Neural crest cell (in vitro differentiated cells): ENCODE measurements around the gene VKORC1. TPM values are rescaled to one million over a fixed set of nuclear protein-coding genes. Genes with fewer than 3 reads are reported as not detected.
"Not testable (repeated sequence)": the region's sequence is repeated elsewhere in the genome, so short reads cannot be mapped to it uniquely, and the experiment has no call there.

Experiments used
- DNase-seq: peaks from one replicate; pipeline ENCODE4 v3.0.0; 2021; ENCODE audit warnings: low read depth, mixed read lengths, low spot score
- H3K27ac Mint-ChIP-seq: one replicate; pipeline ENCODE4 v1.8.0; 2021; ENCODE audit warnings: mild to moderate bottlenecking, mixed read lengths; ENCODE audit not compliant: unreplicated experiment
- H3K27me3 Mint-ChIP-seq: 2 replicates; pipeline ENCODE4 v1.8.0; 2021; ENCODE audit warnings: low read depth, mild to moderate bottlenecking, mixed read lengths
- H3K36me3 Mint-ChIP-seq: 2 replicates; pipeline ENCODE4 v1.8.0; 2021; ENCODE audit warnings: low read depth, mild to moderate bottlenecking, mixed read lengths
- H3K4me1 Mint-ChIP-seq: 2 replicates; pipeline ENCODE4 v1.8.0; 2021; ENCODE audit warnings: mixed read lengths
- H3K4me3 Mint-ChIP-seq: one replicate; pipeline ENCODE4 v1.8.0; 2021; ENCODE audit warnings: mild to moderate bottlenecking, mixed read lengths
- H3K9me3 Mint-ChIP-seq: 2 replicates; pipeline ENCODE4 v1.8.0; 2021; ENCODE audit warnings: mixed read lengths
- total RNA-seq: library from RNA; stranded (reverse); gene quantifications from 2 replicates; pipeline ENCODE4 v1.2.1, GENCODE V29; 2021
- TF ChIP-seq, protein P1 (sequence below): fragments of 200-600 bp; sonication (generic); conservative IDR thresholded peaks from 2 replicates; pipeline ENCODE4 v1.5.0; 2021; ENCODE audit warnings: antibody characterized with exemption, mild to moderate bottlenecking

VKORC1 gene
- total RNA-seq, 1 donor from 2014 or later = 62.4 TPM

DNA sequence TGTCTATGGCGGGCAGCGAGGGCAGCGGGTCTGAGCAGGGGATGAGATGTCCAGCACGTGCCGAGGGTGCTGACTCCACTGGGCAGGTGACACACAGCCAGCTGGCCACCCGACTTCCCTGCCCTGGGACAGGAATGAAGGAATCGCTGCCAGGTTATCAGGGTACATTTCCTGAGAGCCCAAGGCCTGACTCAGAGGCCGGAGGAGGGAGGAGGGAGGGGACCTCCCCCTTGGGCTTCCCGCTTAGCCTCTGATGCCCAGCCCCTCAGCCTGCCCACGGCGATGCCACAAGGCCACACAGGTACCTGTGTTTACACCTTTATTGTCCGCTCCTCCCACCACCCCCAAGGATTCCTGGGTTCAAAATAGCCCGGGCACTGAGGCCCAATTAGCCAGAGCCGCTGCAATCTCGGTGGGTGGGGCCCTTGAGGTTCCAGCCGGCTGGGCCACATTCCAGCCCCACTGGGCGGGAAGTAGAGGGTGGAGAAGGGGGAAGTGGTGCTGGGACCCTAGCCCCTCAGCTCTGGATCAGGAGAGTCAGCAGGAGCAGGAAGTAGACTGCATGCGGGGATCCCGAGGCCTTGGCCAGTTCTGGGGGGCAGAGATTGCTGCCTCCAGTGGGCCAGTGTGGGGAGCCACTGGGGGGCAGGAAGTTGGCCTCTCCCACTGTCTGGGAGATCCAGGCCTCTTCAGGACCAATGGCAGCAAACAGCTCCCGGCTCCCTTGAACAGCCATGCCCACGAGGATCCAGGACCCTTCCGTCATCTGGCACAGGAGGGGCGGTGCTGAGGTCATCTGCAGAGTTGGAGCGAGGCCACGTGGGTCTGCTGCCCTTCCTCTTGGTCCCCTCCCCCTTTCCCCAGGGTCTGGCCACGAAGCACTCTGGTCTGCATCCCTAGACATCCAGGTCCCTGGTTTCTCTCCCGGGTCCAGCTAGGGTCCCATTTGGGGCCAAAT, 44.3 kb upstream of the VKORC1 start:
- Mint-ChIP-seq H3K27ac (no peak overlapping the region), H3K4me3 (no peak overlapping the region), H3K4me1 (peaks cover 21% of the 10 kb centered on the region), H3K9me3 (no peaks in the 10 kb centered on the region), H3K36me3 (no peaks in the 10 kb centered on the region), H3K27me3 (peaks cover 14% of the 10 kb centered on the region)
- TF ChIP-seq, protein P1, sequence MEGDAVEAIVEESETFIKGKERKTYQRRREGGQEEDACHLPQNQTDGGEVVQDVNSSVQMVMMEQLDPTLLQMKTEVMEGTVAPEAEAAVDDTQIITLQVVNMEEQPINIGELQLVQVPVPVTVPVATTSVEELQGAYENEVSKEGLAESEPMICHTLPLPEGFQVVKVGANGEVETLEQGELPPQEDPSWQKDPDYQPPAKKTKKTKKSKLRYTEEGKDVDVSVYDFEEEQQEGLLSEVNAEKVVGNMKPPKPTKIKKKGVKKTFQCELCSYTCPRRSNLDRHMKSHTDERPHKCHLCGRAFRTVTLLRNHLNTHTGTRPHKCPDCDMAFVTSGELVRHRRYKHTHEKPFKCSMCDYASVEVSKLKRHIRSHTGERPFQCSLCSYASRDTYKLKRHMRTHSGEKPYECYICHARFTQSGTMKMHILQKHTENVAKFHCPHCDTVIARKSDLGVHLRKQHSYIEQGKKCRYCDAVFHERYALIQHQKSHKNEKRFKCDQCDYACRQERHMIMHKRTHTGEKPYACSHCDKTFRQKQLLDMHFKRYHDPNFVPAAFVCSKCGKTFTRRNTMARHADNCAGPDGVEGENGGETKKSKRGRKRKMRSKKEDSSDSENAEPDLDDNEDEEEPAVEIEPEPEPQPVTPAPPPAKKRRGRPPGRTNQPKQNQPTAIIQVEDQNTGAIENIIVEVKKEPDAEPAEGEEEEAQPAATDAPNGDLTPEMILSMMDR = no peak
- no peak for DNase-seq

DNA sequence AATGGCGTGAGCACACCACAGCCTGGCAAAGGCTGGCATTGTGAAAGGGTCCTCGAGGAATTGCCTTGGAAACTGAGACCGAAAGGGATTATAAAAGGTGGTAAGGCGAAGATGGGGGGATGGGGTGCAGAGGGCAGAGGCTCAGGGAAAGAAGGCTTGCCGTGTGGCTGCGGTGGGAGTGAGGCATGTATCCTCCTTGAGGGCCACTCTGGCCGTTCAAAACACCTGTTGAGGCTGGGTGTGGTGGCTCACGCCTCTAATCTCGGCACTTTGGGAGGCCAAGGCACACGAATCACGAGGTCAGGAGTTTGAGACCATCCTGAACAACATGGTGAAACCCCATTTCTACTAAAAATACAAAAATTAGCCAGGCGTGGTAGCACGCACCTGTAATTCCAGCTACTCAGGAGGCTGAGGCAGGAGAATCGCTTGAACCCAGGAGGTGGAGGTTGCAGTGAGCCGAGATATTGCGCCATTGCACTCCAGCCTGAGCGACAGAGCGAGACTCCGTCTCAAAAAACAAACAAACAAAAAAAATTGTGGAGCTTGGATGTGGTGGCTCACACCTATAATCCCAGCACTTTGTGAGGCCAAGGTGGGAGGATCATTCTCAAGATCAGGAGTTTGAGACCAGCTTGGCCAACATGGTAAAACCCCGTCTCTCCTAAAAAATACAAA, 42.4 kb upstream of the VKORC1 start:
- H3K4me1 Mint-ChIP-seq = peaks cover 24% of the 10 kb centered on the region
- H3K27ac Mint-ChIP-seq, DNase-seq: not testable (repeated sequence)

DNA sequence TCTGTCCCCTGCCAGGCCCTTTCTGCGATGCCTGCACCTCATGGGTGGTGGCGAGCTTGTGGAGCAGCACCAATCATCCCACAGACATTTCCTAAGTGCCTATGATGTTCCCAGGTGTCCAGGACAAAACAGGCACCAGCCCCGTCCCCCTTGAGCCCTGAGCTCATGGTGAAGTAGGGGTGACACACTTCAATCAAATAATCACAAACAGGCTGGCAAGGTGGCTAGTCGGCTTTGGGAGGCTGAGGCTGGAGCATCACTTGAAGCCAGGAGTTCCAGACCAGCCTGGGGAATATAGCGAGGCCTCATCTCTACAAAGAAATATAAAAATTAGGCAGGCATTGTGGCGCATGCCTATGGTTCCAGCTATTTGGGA, 41.7 kb upstream of the VKORC1 start:
- no peak for DNase-seq
- peak overlapping the region; percentile 36 for H3K4me3 Mint-ChIP-seq
- H3K36me3 Mint-ChIP-seq = no peaks in the 10 kb centered on the region
- peaks cover 21% of the 10 kb centered on the region for H3K4me1 Mint-ChIP-seq
- TF ChIP-seq, protein P1 = no peak
- H3K27me3 Mint-ChIP-seq = peaks cover 12% of the 10 kb centered on the region
- H3K27ac Mint-ChIP-seq = no peak overlapping the region
- no peaks in the 10 kb centered on the region for H3K9me3 Mint-ChIP-seq

More for the DNA sequence above, 42.4 kb upstream of the VKORC1 start:
- H3K27me3 Mint-ChIP-seq = peaks cover 12% of the 10 kb centered on the region
- H3K9me3 Mint-ChIP-seq, H3K4me3 Mint-ChIP-seq, H3K36me3 Mint-ChIP-seq: not testable (repeated sequence)

DNA sequence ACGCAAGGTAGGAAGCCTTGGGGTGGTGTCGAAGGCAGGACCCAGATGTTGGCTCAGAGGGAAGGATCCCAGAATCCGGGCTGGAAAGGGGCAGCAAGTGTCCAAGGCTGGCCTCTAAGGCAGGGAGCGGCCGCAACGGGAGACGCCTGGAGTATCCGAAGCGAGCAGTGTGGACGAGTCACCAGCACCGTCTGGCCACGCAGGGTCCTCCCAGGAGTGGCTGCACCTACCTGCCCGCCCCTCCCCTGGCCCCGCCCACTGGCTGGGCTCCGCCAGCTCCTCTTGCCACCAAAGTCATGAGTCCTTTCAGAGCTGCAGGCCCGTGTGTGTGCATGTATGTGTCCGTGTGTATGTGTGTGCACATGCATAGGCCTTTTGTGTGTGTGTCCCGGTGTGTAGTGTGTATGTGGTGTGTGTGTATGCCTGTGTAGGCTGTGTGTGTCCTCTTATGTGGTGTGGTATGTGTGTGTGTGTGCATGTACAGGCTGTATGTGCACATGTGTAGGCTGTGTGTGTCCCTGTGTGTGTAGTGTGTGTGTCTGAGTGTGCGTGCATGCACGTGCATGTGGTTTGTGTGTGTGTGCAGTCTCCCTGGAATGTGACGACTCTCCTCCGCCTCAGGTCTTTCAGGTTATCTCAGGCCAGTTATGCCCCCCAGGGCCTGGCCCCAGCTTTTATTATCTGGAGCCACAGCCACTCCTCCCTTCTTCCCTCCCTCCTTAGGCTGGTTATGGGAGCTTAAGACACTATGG, 41.1 kb upstream of the VKORC1 start, which contains the start of gene PRSS8:
TSS of gene PRSS8 (minus strand) at position 193 of the 752 bp plus-strand sequence. CDS start 229 bp downstream, outside the sequence.
- DNase-seq = no peak
- peaks cover 21% of the 10 kb centered on the region for H3K4me1 Mint-ChIP-seq

DNA sequence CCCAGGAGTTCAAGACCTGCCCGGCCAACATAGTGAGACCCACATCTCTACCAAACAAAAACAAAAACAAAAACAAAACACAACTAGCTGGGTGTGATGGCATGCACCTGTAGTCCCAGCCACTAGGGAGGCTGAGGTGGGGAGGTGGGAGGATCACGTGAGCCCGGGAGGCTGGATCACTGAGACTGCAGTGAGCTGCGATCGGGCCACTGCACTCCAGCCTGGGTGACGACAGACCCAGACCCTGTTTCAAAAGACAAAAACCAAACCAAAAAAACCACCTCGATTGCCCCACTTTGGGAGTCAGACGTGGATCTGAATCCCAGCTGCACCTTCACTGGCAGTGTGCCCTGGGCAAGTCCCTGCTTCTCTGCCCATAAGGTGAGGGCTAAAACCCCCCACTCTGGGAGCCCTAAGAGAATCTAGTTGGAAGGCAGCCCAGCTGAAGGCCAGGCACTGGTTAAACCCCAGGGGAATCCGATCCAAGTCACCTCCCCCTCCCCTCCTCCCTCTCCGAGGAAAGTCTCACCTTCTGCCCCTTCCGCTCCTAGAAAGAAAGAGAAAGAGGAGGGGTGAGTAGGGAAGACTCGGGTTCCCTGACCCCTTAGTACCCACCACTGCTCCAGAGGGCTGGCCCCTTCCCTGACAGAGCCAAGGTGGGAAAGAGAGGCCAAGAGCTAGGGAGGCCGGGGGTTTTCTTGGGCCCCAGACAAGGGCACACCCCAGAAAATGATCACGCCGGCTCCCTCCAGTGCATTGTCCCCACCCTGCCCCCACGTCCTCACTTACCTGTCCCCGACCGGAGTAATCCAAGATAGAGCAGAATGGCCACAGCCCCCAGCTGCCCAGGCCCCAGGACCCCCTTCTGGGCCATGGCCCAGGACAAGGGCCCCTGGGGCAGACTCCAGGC, 40.3 kb upstream of the VKORC1 start:
- H3K4me1 Mint-ChIP-seq = peaks cover 21% of the 10 kb centered on the region
- TF ChIP-seq, protein P1 = no peak
- no peak overlapping the region for H3K27ac Mint-ChIP-seq
- H3K4me3 Mint-ChIP-seq = no peak overlapping the region
- DNase-seq = no peak
- no peaks in the 10 kb centered on the region for H3K9me3 Mint-ChIP-seq
- H3K27me3 Mint-ChIP-seq = peaks cover 12% of the 10 kb centered on the region
- no peaks in the 10 kb centered on the region for H3K36me3 Mint-ChIP-seq

More for the DNA sequence above, 41.1 kb upstream of the VKORC1 start, which contains the start of gene PRSS8:
- H3K36me3 Mint-ChIP-seq = no peaks in the 10 kb centered on the region
- H3K9me3 Mint-ChIP-seq = no peaks in the 10 kb centered on the region
- peaks cover 12% of the 10 kb centered on the region for H3K27me3 Mint-ChIP-seq
- H3K4me3 Mint-ChIP-seq = peak within 1 kb of the TSS; percentile 36
- TF ChIP-seq, protein P1 = no peak
- peak within 1 kb of the TSS; percentile 60 for H3K27ac Mint-ChIP-seq
